A673 (cell line): ENCODE data around the gene CCSER1. TPM values are rescaled to one million over a fixed set of nuclear protein-coding genes. Genes with fewer than 3 reads are reported as not detected.

Experiments used
- BruUV-seq: library from RNA; stranded (reverse); fragments of 400-500 nt; replicated peaks from 2 replicates; lab custom pipeline; 2021; lab: Mats Ljungman, UMichigan
- CTCF ChIA-PET: fragments of 300-600 bp; sonication (Branson Sonifier 250); formaldehyde crosslinking; loops from one replicate; lab custom pipeline; 2022; ENCODE audit warnings: antibody characterized with exemption; lab: Charles Lee
- POLR2A ChIA-PET: fragments of 300-600 bp; sonication (Branson Sonifier 250); formaldehyde crosslinking; loops from one replicate; lab custom pipeline; 2022; ENCODE audit warnings: antibody characterized with exemption; ENCODE audit not compliant: low non-redundant PET; lab: Charles Lee
- DNase-seq: peaks from one replicate; pipeline ENCODE4 v3.0.0-alpha.2; 2015; ENCODE audit warnings: low spot score
- H3K27ac ChIP-seq: fragments of 200-600 bp; sonication (generic); 2 replicates; pipeline ENCODE4 v1.5.1; 2016; ENCODE audit warnings: mixed run types, low read depth, mild to moderate bottlenecking, mixed read lengths, antibody characterized with exemption, low read length; ENCODE audit not compliant: poor library complexity, severe bottlenecking
- H3K27me3 ChIP-seq: fragments of 200-600 bp; sonication (generic); replicated peaks from 2 replicates; pipeline ENCODE4 v1.6.1; 2017; ENCODE audit warnings: mixed run types, low read depth, mild to moderate bottlenecking, mixed read lengths, antibody characterized with exemption, low read length; ENCODE audit not compliant: insufficient read depth, poor library complexity
- H3K36me3 ChIP-seq: fragments of 200-600 bp; sonication (generic); 2 replicates; pipeline ENCODE4 v1.6.1; 2016; ENCODE audit warnings: mixed run types, mild to moderate bottlenecking, mixed read lengths, antibody characterized with exemption, low read length; ENCODE audit not compliant: insufficient read depth, poor library complexity, severe bottlenecking
- H3K4me1 ChIP-seq: fragments of 200-600 bp; sonication (generic); 2 replicates; pipeline ENCODE4 v1.6.1; 2017; ENCODE audit warnings: mixed run types, mild to moderate bottlenecking, mixed read lengths, antibody characterized with exemption, low read length; ENCODE audit not compliant: insufficient read depth, poor library complexity, severe bottlenecking
- H3K4me3 ChIP-seq: fragments of 200-600 bp; sonication (generic); 2 replicates; pipeline ENCODE4 v1.5.1; 2016; ENCODE audit warnings: low read depth, mixed run types, mild to moderate bottlenecking, mixed read lengths, low read length; ENCODE audit not compliant: poor library complexity, severe bottlenecking
- H3K9me3 ChIP-seq: fragments of 200-600 bp; sonication (generic); 2 replicates; pipeline ENCODE4 v1.6.1; 2016; ENCODE audit warnings: mixed run types, low read depth, mild to moderate bottlenecking, mixed read lengths, antibody characterized with exemption, low read length; ENCODE audit not compliant: poor library complexity, severe bottlenecking
- CTCF ChIP-seq: fragments of 300-800, 200-600 bp; sonication (generic); conservative IDR thresholded peaks from 2 replicates; pipeline ENCODE4 v1.5.1; 2017; ENCODE audit warnings: low read depth, mild to moderate bottlenecking, antibody characterized with exemption, low read length, moderate library complexity, mixed read lengths
- EZH2 ChIP-seq: fragments of 200-600 bp; sonication (generic); IDR thresholded peaks from 2 replicates; pipeline ENCODE4 v1.6.1; 2017; ENCODE audit warnings: borderline replicate concordance, low read depth, mild to moderate bottlenecking, mixed read lengths, antibody characterized with exemption, low read length; ENCODE audit not compliant: poor library complexity, severe bottlenecking
- intact Hi-C: fragments of 100-400 bp; cut with micrococcal nuclease; formaldehyde crosslinking; loops from one replicate; pipeline ENCODE4 v1.10.0; 2022; ENCODE audit not compliant: unreplicated experiment
- total RNA-seq: library from RNA; stranded (reverse); gene quantifications from 2 replicates; pipeline ENCODE4 v1.2.3, GENCODE V29; 2021

The CCSER1 gene
- total RNA-seq, 1 experiment from 2014 or later, result not detected

GRCh38 chr4:90240333-90240732 is 113.1 kb downstream of the CCSER1 start:
- TF ChIP-seq CTCF (no peak), EZH2 (no peak)
- Histone ChIP-seq H3K9me3 (no peaks in the 10 kb centered on the region), H3K27me3 (no peaks in the 10 kb centered on the region), H3K27ac (no peak overlapping the region), H3K36me3 (no peaks in the 10 kb centered on the region), H3K4me3 (no peak overlapping the region), H3K4me1 (no peaks in the 10 kb centered on the region)
- no TSS peak for BruUV-seq
- DNase-seq, result no peak
- ChIA-PET POLR2A (no interaction called here), CTCF (no interaction called here)
- intact Hi-C loops, result no loop called here

- no peaks in the 10 kb centered on the region for H3K9me3 ChIP-seq
- POLR2A ChIA-PET, result no interaction called here
- CTCF ChIA-PET, result no interaction called here
- H3K27me3 ChIP-seq, result no peaks in the 10 kb centered on the region
- no TSS peak for BruUV-seq
- H3K36me3 ChIP-seq, result no peaks in the 10 kb centered on the region
- no peak for DNase-seq
- intact Hi-C loops, result no loop called here
- no peak overlapping the region for H3K27ac ChIP-seq
- H3K4me3 ChIP-seq, result no peak overlapping the region
- no peak for TF ChIP-seq CTCF
- no peak for TF ChIP-seq EZH2
- H3K4me1 ChIP-seq, result no peaks in the 10 kb centered on the region
Measured at GRCh38 chr4:90241008-90241407, 113.8 kb downstream of the CCSER1 start.

- no peak for TF ChIP-seq CTCF
- no peak for TF ChIP-seq EZH2
Measured at GRCh38 chr4:90245837-90246236, 118.6 kb downstream of the CCSER1 start.

More at GRCh38 chr4:90245837-90246236, 118.6 kb downstream of the CCSER1 start:
- CTCF ChIA-PET, result no interaction called here
- POLR2A ChIA-PET, result no interaction called here
- no peak for DNase-seq
- H3K4me3 ChIP-seq, result no peak overlapping the region
- intact Hi-C loops, result no loop called here
- H3K27ac ChIP-seq, result no peak overlapping the region
- no peaks in the 10 kb centered on the region for H3K27me3 ChIP-seq
- no peaks in the 10 kb centered on the region for H3K9me3 ChIP-seq
- BruUV-seq, result no TSS peak
- H3K4me1 ChIP-seq, result no peaks in the 10 kb centered on the region
- H3K36me3 ChIP-seq, result no peaks in the 10 kb centered on the region
